IgD-negative memory B cell (primary cell): ENCODE data around the gene MYO15B. TPM values are rescaled to one million over a fixed set of nuclear protein-coding genes. Genes with fewer than 3 reads are reported as not detected.

Source experiments
- H3K27ac Mint-ChIP-seq, 3 donors: one replicate each; pipeline ENCODE4 v1.8.0; 2020 to 2022; ENCODE audit warnings: mild to moderate bottlenecking in 3 of 3, mixed read lengths in 3 of 3, moderate library complexity in 1 of 3
- H3K27me3 Mint-ChIP-seq: one replicate; pipeline ENCODE4 v1.8.0; 2021; ENCODE audit warnings: mixed read lengths
- H3K36me3 Mint-ChIP-seq: one replicate; pipeline ENCODE4 v1.8.0; 2020; ENCODE audit warnings: mild to moderate bottlenecking, mixed read lengths
- H3K4me1 Mint-ChIP-seq, 3 donors: one replicate each; pipeline ENCODE4 v1.8.0; 2020 to 2022; ENCODE audit warnings: mixed read lengths in 3 of 3, mild to moderate bottlenecking in 1 of 3
- H3K4me3 Mint-ChIP-seq, 4 donors: one replicate each; pipeline ENCODE4 v1.8.0; 2020 to 2022; ENCODE audit warnings: mild to moderate bottlenecking in 4 of 4, mixed read lengths in 4 of 4, moderate library complexity in 3 of 4
- H3K9me3 Mint-ChIP-seq, 3 donors: one replicate each; pipeline ENCODE4 v1.8.0; 2020 to 2021; ENCODE audit warnings: mixed read lengths in 3 of 3, mild to moderate bottlenecking in 1 of 3
- polyA plus RNA-seq: library from polyadenylated mRNA; unstranded; fragments of 300-500 nt; fragmentation: Illumina TruSeq; gene quantifications from one replicate; pipeline ENCODE4 v1.2.3, GENCODE V29; 2021

MYO15B gene
- polyA plus RNA-seq, 1 donor from 2014 or later, result 2.4 TPM

- no peaks in the 10 kb centered on the region for H3K9me3 Mint-ChIP-seq
- H3K36me3 Mint-ChIP-seq, result no peaks in the 10 kb centered on the region
- no peak overlapping the region for H3K4me3 Mint-ChIP-seq
- no peak overlapping the region for H3K27ac Mint-ChIP-seq
- H3K4me1 Mint-ChIP-seq, result no peaks in the 10 kb centered on the region
- no peaks in the 10 kb centered on the region for H3K27me3 Mint-ChIP-seq
Observed at GRCh38 chr17:75639327-75639726, 51.7 kb downstream of the MYO15B start.

- Mint-ChIP-seq H3K36me3 (no peaks in the 10 kb centered on the region), H3K27me3 (no peaks in the 10 kb centered on the region), H3K27ac (peak overlapping the region in 1 of 3 donors; percentile 39), H3K9me3 (no peaks in the 10 kb centered on the region), H3K4me3 (no peak overlapping the region), H3K4me1 (no peaks in the 10 kb centered on the region)
Observed at GRCh38 chr17:75639771-75640555, 52.4 kb downstream of the MYO15B start.

- H3K9me3 Mint-ChIP-seq, result no peaks in the 10 kb centered on the region
- no peaks in the 10 kb centered on the region for H3K36me3 Mint-ChIP-seq
- H3K4me3 Mint-ChIP-seq, result no peak overlapping the region
- no peak overlapping the region for H3K27ac Mint-ChIP-seq
- no peaks in the 10 kb centered on the region for H3K27me3 Mint-ChIP-seq
- H3K4me1 Mint-ChIP-seq, result no peaks in the 10 kb centered on the region
Observed at GRCh38 chr17:75640556-75641119, 53.0 kb downstream of the MYO15B start.

- peaks cover 0 to 4% (median 2%) of the 10 kb centered on the region in 3 donors for H3K4me1 Mint-ChIP-seq
- no peaks in the 10 kb centered on the region for H3K27me3 Mint-ChIP-seq
- H3K9me3 Mint-ChIP-seq, result no peaks in the 10 kb centered on the region
- H3K4me3 Mint-ChIP-seq, result no peak overlapping the region
- no peaks in the 10 kb centered on the region for H3K36me3 Mint-ChIP-seq
- no peak overlapping the region for H3K27ac Mint-ChIP-seq
Observed at GRCh38 chr17:75641343-75641742, 53.7 kb downstream of the MYO15B start.

- H3K9me3 Mint-ChIP-seq, result no peaks in the 10 kb centered on the region
- no peaks in the 10 kb centered on the region for H3K27me3 Mint-ChIP-seq
- H3K36me3 Mint-ChIP-seq, result no peaks in the 10 kb centered on the region
- H3K4me3 Mint-ChIP-seq, result no peak overlapping the region
- H3K4me1 Mint-ChIP-seq, result peaks cover 0 to 4% (median 2%) of the 10 kb centered on the region in 3 donors
- H3K27ac Mint-ChIP-seq, result peak overlapping the region in 1 of 3 donors; percentile 35
Observed at GRCh38 chr17:75642182-75642783, 54.7 kb downstream of the MYO15B start.

- Mint-ChIP-seq H3K27me3 (no peaks in the 10 kb centered on the region), H3K36me3 (no peaks in the 10 kb centered on the region), H3K27ac (peak overlapping the region in 1 of 3 donors; percentile 35), H3K4me1 (peaks cover 0 to 4% (median 2%) of the 10 kb centered on the region in 3 donors), H3K4me3 (no peak overlapping the region), H3K9me3 (no peaks in the 10 kb centered on the region)
Observed at GRCh38 chr17:75642784-75643642, 55.4 kb downstream of the MYO15B start.

GRCh38 chr17:75643643-75644017 lies 56.0 kb downstream of the MYO15B start:
- no peaks in the 10 kb centered on the region for H3K27me3 Mint-ChIP-seq
- H3K4me3 Mint-ChIP-seq, result no peak overlapping the region
- no peaks in the 10 kb centered on the region for H3K36me3 Mint-ChIP-seq
- H3K9me3 Mint-ChIP-seq, result no peaks in the 10 kb centered on the region
- H3K27ac Mint-ChIP-seq, result no peak overlapping the region
- peaks cover 0 to 4% (median 2%) of the 10 kb centered on the region in 3 donors for H3K4me1 Mint-ChIP-seq

GRCh38 chr17:75645501-75645888 lies 57.9 kb downstream of the MYO15B start:
- no peak overlapping the region for H3K4me3 Mint-ChIP-seq
- no peaks in the 10 kb centered on the region for H3K9me3 Mint-ChIP-seq
- no peaks in the 10 kb centered on the region for H3K27me3 Mint-ChIP-seq
- H3K27ac Mint-ChIP-seq, result no peak overlapping the region
- H3K4me1 Mint-ChIP-seq, result peaks cover 0 to 4% (median 2%) of the 10 kb centered on the region in 3 donors
- H3K36me3 Mint-ChIP-seq, result peaks cover 4% of the 10 kb centered on the region

GRCh38 chr17:75645889-75646637 lies 58.5 kb downstream of the MYO15B start:
- no peak overlapping the region for H3K4me3 Mint-ChIP-seq
- H3K27me3 Mint-ChIP-seq, result no peaks in the 10 kb centered on the region
- H3K4me1 Mint-ChIP-seq, result peaks cover 0 to 4% (median 2%) of the 10 kb centered on the region in 3 donors
- H3K36me3 Mint-ChIP-seq, result peaks cover 4% of the 10 kb centered on the region
- H3K9me3 Mint-ChIP-seq, result no peaks in the 10 kb centered on the region
- no peak overlapping the region for H3K27ac Mint-ChIP-seq

- Mint-ChIP-seq H3K36me3 (peaks cover 4% of the 10 kb centered on the region), H3K4me1 (peaks cover 0 to 4% (median 2%) of the 10 kb centered on the region in 3 donors), H3K4me3 (no peak overlapping the region), H3K27ac (no peak overlapping the region), H3K9me3 (no peaks in the 10 kb centered on the region), H3K27me3 (no peaks in the 10 kb centered on the region)
Observed at GRCh38 chr17:75646638-75646992, 59.0 kb downstream of the MYO15B start.

GRCh38 chr17:75647061-75647460 lies 59.5 kb downstream of the MYO15B start:
- no peak overlapping the region for H3K4me3 Mint-ChIP-seq
- peaks cover 4% of the 10 kb centered on the region for H3K36me3 Mint-ChIP-seq
- no peaks in the 10 kb centered on the region for H3K27me3 Mint-ChIP-seq
- H3K27ac Mint-ChIP-seq, result no peak overlapping the region
- peaks cover 0 to 4% (median 2%) of the 10 kb centered on the region in 3 donors for H3K4me1 Mint-ChIP-seq
- H3K9me3 Mint-ChIP-seq, result no peaks in the 10 kb centered on the region

GRCh38 chr17:75647921-75648320 lies 60.3 kb downstream of the MYO15B start:
- H3K27ac Mint-ChIP-seq, result no peak overlapping the region
- peaks cover 0 to 4% (median 2%) of the 10 kb centered on the region in 3 donors for H3K4me1 Mint-ChIP-seq

GRCh38 chr17:75649687-75650086 lies 62.1 kb downstream of the MYO15B start:
- H3K27me3 Mint-ChIP-seq, result no peaks in the 10 kb centered on the region
- H3K36me3 Mint-ChIP-seq, result peaks cover 4% of the 10 kb centered on the region
- peak overlapping the region in 1 of 3 donors; percentile 5 for H3K27ac Mint-ChIP-seq
- H3K9me3 Mint-ChIP-seq, result no peaks in the 10 kb centered on the region
- H3K4me1 Mint-ChIP-seq, result peaks cover 0 to 8% (median 5%) of the 10 kb centered on the region in 3 donors
- no peak overlapping the region for H3K4me3 Mint-ChIP-seq

More at GRCh38 chr17:75647921-75648320, 60.3 kb downstream of the MYO15B start:
- peaks cover 4% of the 10 kb centered on the region for H3K36me3 Mint-ChIP-seq
- no peaks in the 10 kb centered on the region for H3K27me3 Mint-ChIP-seq
- no peak overlapping the region for H3K4me3 Mint-ChIP-seq
- no peaks in the 10 kb centered on the region for H3K9me3 Mint-ChIP-seq

GRCh38 chr17:75650874-75651273 lies 63.3 kb downstream of the MYO15B start:
- Mint-ChIP-seq H3K4me1 (peaks cover 0 to 8% (median 5%) of the 10 kb centered on the region in 3 donors), H3K4me3 (no peak overlapping the region), H3K27me3 (no peaks in the 10 kb centered on the region), H3K9me3 (no peaks in the 10 kb centered on the region), H3K36me3 (peaks cover 4% of the 10 kb centered on the region), H3K27ac (no peak overlapping the region)
